SK-N-SH (cell line): Measurements from ENCODE around the gene ZNF385A.

Experiments
- CHD2 ChIP-seq: fragments of 150-350 bp; IDR thresholded peaks from 2 replicates; pipeline ENCODE4 v1.6.1; 2018; ENCODE audit warnings: low read length; ENCODE audit not compliant: partially characterized antibody
- EZH2phosphoT487 ChIP-seq: fragments of 200-600 bp; sonication (generic); IDR thresholded peaks from 2 replicates; pipeline ENCODE4 v1.6.1; 2017; ENCODE audit warnings: low read depth, mixed run types, mild to moderate bottlenecking, antibody characterized with exemption, moderate library complexity, borderline replicate concordance
- RAD21 ChIP-seq: IDR thresholded peaks from 2 replicates; pipeline ENCODE4 v1.6.1; 2012; ENCODE audit warnings: mild to moderate bottlenecking, low read length
- TAF1 ChIP-seq: IDR thresholded peaks from 2 replicates; pipeline ENCODE4 v1.6.1; 2012; ENCODE audit warnings: low read depth, mild to moderate bottlenecking, low read length, moderate library complexity, borderline replicate concordance
- TCF12 ChIP-seq: IDR thresholded peaks from 2 replicates; pipeline ENCODE4 v1.4.0; 2012
- TF ChIP-seq, protein P1 (sequence below): IDR thresholded peaks from 2 replicates; pipeline ENCODE4 v1.4.0; 2012; ENCODE audit warnings: low read depth, borderline replicate concordance
- TF ChIP-seq, protein P2 (sequence below): fragments of 200-600 bp; sonication (generic); IDR thresholded peaks from 2 replicates; pipeline ENCODE4 v1.6.1; 2017; ENCODE audit warnings: antibody characterized with exemption, mild to moderate bottlenecking, moderate library complexity
- TF ChIP-seq, protein P3 (sequence below): IDR thresholded peaks from 2 replicates; pipeline ENCODE4 v1.4.0; 2012; ENCODE audit warnings: low read depth, borderline replicate concordance
- TF ChIP-seq, protein P4 (sequence below): IDR thresholded peaks from 2 replicates; pipeline ENCODE4 v1.6.1; 2012; ENCODE audit warnings: mild to moderate bottlenecking, low read depth, low read length, moderate library complexity
- TF ChIP-seq, protein P5 (sequence below): IDR thresholded peaks from 2 replicates; pipeline ENCODE4 v1.4.0; 2012; ENCODE audit warnings: low read depth

DNA sequence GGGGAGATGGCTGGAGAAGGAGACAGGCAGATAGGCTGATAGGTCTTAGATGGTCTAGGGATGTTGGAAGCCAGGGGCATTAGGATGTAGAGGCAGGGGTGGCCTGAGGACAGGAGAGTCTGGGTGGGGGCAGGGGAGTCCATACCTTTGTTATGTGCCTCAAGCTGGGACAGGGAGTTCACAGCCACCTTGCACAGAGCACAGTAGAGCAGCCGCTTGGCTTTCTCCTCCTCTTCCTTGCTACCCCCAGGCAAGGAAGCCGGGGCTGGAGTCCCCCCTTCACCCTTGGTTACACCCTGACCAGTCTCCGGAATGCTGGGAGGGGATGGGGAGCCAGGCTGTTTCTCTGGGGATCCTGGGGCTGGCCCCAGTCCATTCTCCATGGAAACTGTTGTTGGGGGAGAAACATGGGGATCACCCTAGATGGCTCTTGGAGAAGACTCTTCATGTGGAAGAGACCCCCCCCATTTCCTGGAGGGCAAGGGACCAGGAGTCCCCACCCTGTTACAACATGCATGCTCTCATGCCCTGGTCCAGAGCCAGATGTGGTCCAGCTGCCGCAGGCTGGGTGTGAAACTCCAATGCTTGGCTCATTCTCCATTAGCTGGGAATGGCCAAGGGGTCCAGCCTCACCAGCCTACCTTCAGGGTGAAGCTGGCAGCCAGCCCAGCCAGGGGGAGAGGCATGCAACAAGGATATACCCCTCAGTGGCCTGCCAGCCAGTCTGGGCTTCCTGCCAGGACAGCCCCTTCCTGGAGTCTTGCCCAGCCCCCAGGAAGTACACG lies 13.0 kb downstream of the ZNF385A start:
- TF ChIP-seq EZH2phosphoT487 (no peak), TAF1 (no peak), CHD2 (no peak), RAD21 (no peak), TCF12 (no peak)
- TF ChIP-seq, protein P1, sequence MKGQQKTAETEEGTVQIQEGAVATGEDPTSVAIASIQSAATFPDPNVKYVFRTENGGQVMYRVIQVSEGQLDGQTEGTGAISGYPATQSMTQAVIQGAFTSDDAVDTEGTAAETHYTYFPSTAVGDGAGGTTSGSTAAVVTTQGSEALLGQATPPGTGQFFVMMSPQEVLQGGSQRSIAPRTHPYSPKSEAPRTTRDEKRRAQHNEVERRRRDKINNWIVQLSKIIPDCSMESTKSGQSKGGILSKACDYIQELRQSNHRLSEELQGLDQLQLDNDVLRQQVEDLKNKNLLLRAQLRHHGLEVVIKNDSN = no peak
- TF ChIP-seq, protein P2, sequence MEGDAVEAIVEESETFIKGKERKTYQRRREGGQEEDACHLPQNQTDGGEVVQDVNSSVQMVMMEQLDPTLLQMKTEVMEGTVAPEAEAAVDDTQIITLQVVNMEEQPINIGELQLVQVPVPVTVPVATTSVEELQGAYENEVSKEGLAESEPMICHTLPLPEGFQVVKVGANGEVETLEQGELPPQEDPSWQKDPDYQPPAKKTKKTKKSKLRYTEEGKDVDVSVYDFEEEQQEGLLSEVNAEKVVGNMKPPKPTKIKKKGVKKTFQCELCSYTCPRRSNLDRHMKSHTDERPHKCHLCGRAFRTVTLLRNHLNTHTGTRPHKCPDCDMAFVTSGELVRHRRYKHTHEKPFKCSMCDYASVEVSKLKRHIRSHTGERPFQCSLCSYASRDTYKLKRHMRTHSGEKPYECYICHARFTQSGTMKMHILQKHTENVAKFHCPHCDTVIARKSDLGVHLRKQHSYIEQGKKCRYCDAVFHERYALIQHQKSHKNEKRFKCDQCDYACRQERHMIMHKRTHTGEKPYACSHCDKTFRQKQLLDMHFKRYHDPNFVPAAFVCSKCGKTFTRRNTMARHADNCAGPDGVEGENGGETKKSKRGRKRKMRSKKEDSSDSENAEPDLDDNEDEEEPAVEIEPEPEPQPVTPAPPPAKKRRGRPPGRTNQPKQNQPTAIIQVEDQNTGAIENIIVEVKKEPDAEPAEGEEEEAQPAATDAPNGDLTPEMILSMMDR = no peak
- TF ChIP-seq, protein P3, sequence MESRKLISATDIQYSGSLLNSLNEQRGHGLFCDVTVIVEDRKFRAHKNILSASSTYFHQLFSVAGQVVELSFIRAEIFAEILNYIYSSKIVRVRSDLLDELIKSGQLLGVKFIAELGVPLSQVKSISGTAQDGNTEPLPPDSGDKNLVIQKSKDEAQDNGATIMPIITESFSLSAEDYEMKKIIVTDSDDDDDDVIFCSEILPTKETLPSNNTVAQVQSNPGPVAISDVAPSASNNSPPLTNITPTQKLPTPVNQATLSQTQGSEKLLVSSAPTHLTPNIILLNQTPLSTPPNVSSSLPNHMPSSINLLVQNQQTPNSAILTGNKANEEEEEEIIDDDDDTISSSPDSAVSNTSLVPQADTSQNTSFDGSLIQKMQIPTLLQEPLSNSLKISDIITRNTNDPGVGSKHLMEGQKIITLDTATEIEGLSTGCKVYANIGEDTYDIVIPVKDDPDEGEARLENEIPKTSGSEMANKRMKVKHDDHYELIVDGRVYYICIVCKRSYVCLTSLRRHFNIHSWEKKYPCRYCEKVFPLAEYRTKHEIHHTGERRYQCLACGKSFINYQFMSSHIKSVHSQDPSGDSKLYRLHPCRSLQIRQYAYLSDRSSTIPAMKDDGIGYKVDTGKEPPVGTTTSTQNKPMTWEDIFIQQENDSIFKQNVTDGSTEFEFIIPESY = no peak
- TF ChIP-seq, protein P4, sequence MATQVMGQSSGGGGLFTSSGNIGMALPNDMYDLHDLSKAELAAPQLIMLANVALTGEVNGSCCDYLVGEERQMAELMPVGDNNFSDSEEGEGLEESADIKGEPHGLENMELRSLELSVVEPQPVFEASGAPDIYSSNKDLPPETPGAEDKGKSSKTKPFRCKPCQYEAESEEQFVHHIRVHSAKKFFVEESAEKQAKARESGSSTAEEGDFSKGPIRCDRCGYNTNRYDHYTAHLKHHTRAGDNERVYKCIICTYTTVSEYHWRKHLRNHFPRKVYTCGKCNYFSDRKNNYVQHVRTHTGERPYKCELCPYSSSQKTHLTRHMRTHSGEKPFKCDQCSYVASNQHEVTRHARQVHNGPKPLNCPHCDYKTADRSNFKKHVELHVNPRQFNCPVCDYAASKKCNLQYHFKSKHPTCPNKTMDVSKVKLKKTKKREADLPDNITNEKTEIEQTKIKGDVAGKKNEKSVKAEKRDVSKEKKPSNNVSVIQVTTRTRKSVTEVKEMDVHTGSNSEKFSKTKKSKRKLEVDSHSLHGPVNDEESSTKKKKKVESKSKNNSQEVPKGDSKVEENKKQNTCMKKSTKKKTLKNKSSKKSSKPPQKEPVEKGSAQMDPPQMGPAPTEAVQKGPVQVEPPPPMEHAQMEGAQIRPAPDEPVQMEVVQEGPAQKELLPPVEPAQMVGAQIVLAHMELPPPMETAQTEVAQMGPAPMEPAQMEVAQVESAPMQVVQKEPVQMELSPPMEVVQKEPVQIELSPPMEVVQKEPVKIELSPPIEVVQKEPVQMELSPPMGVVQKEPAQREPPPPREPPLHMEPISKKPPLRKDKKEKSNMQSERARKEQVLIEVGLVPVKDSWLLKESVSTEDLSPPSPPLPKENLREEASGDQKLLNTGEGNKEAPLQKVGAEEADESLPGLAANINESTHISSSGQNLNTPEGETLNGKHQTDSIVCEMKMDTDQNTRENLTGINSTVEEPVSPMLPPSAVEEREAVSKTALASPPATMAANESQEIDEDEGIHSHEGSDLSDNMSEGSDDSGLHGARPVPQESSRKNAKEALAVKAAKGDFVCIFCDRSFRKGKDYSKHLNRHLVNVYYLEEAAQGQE = no peak
- TF ChIP-seq, protein P5, sequence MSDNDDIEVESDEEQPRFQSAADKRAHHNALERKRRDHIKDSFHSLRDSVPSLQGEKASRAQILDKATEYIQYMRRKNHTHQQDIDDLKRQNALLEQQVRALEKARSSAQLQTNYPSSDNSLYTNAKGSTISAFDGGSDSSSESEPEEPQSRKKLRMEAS = no peak
